H1 (cell line): ENCODE measurements around the gene GIPC1.

Experiments used
- TAF1 ChIP-seq: IDR thresholded peaks from 2 replicates; pipeline ENCODE4 v1.6.1; 2011; ENCODE audit warnings: mild to moderate bottlenecking, low read depth, low read length
- YY1 ChIP-seq: IDR thresholded peaks from 2 replicates; pipeline ENCODE4 v1.6.1; 2011; ENCODE audit warnings: low read depth, mild to moderate bottlenecking, low read length

- TF ChIP-seq TAF1 (no peak), YY1 (no peak)
These were observed 32.2 kb downstream of the GIPC1 start for GRCh38 chr19:14463747-14464146.
